ENCODE data around the gene POLRMT. TPM values are rescaled to one million over a fixed set of nuclear protein-coding genes. Genes with fewer than 3 reads are reported as not detected.
A peak's percentile ranks its signal among the peaks of the same experiment; 100 is the strongest.

The POLRMT gene
- total RNA-seq, 1 donor from 2014 or later, result 14.1 TPM

- H3K4me2 ChIP-seq, result peak overlapping the region; percentile 91
- H3K4me1 ChIP-seq, result peaks cover 7% of the 10 kb centered on the region
- H3K27ac ChIP-seq, result no peak overlapping the region
- H3K36me3 ChIP-seq, result no peaks in the 10 kb centered on the region
- H3K79me2 ChIP-seq (ENCODE audit: low read depth), result no peaks in the 10 kb centered on the region
- H3K4me1 Mint-ChIP-seq, result peaks cover 4% of the 10 kb centered on the region
- H3K27me3 ChIP-seq, result peaks cover 36% of the 10 kb centered on the region
- H2AFZ ChIP-seq (replicated peaks), result peak overlapping the region; percentile 54
- H4K20me1 ChIP-seq (ENCODE audit: low read depth), result peaks cover 26% of the 10 kb centered on the region
- no peak overlapping the region for H3K9ac ChIP-seq
- H3K4me3 ChIP-seq, result peak overlapping the region; percentile 93
- TF ChIP-seq EZH2phosphoT487 (IDR thresholded peaks at IDR 0.05) (no peak), EZH2 (IDR thresholded peaks at IDR 0.05) (no peak), CTCF (IDR thresholded peaks at IDR 0.05) (peak; percentile 55)
- peaks cover 10% of the 10 kb centered on the region for H3K27me3 Mint-ChIP-seq (ENCODE audit: insufficient read depth, low read depth)
- peak overlapping the region; percentile 98 for H3K27ac Mint-ChIP-seq
- no peaks in the 10 kb centered on the region for H3K36me3 Mint-ChIP-seq
- peak; percentile 99 for DNase-seq (ENCODE audit: low spot score)
- peaks cover 24% of the 10 kb centered on the region for H3F3A ChIP-seq (ENCODE audit: low read depth)
- no peaks in the 10 kb centered on the region for H3K9me3 ChIP-seq (ENCODE audit: low read depth)
- H3K9me3 Mint-ChIP-seq, result no peaks in the 10 kb centered on the region
- H3K4me3 Mint-ChIP-seq, result peak overlapping the region; percentile 95
Measured at GRCh38 chr19:680287-681028, 47.1 kb upstream of the POLRMT start.

- H3K27me3 ChIP-seq, result peaks cover 44% of the 10 kb centered on the region
- peak; percentile 76 for DNase-seq (ENCODE audit: low spot score)
- Mint-ChIP-seq H3K9me3 (no peaks in the 10 kb centered on the region), H3K4me3 (peak overlapping the region; percentile 84), H3K27me3 (ENCODE audit: insufficient read depth, low read depth) (peaks cover 14% of the 10 kb centered on the region), H3K27ac (no peak overlapping the region), H3K4me1 (peaks cover 9% of the 10 kb centered on the region), H3K36me3 (no peaks in the 10 kb centered on the region)
- H3K4me3 ChIP-seq, result peak overlapping the region; percentile 93
- H3K27ac ChIP-seq, result no peak overlapping the region
- peak overlapping the region; percentile 91 for H3K4me2 ChIP-seq
- TF ChIP-seq EZH2 (IDR thresholded peaks at IDR 0.05), result peak; percentile 35
- no peak for TF ChIP-seq EZH2phosphoT487 (IDR thresholded peaks at IDR 0.05)
- TF ChIP-seq CTCF (IDR thresholded peaks at IDR 0.05), result no peak
- no peak overlapping the region for H3K9ac ChIP-seq
- H4K20me1 ChIP-seq (ENCODE audit: low read depth), result peaks cover 26% of the 10 kb centered on the region
- no peak overlapping the region for H2AFZ ChIP-seq (replicated peaks)
- H3K4me1 ChIP-seq, result peaks cover 7% of the 10 kb centered on the region
- no peaks in the 10 kb centered on the region for H3K36me3 ChIP-seq
- peaks cover 27% of the 10 kb centered on the region for H3F3A ChIP-seq (ENCODE audit: low read depth)
- H3K9me3 ChIP-seq (ENCODE audit: low read depth), result no peaks in the 10 kb centered on the region
- no peaks in the 10 kb centered on the region for H3K79me2 ChIP-seq (ENCODE audit: low read depth)
Measured at GRCh38 chr19:679418-680286, 46.3 kb upstream of the POLRMT start.

DNA sequence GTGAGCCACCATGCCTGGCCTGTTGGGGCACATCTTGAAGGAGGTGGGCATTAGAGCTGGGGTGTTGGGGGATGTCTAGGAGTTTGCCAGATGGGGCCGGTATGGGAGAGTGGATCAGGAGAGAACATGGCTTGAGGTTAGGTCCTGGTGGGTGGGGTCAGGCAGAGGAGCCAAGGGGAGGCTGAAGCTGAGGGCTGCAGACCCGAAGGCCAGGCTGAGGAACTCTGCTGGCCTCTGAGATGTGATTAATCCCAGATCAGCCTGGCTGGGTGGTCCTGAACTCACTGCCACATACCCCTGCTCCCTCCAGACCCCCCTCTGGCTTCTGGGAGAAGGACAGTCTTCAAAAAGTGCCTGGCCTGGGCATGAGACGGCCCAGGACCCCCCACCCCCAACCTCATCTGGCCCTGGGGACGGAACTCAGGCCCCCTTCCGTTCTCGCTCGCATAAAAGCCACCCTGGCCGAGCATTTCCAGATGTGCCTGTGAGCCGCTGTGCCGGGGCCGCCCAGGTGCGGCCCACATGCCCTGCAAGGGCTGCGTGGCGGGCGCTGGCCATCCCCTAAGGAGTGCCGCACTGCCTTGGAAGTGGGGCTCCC, 45.6 kb upstream of the POLRMT start:
- no peak for TF ChIP-seq EZH2 (IDR thresholded peaks at IDR 0.05)
- TF ChIP-seq CTCF (IDR thresholded peaks at IDR 0.05), result no peak
- TF ChIP-seq EZH2phosphoT487 (IDR thresholded peaks at IDR 0.05), result no peak
- Mint-ChIP-seq H3K27ac (no peak overlapping the region), H3K9me3 (no peaks in the 10 kb centered on the region), H3K27me3 (ENCODE audit: insufficient read depth, low read depth) (peaks cover 14% of the 10 kb centered on the region), H3K4me1 (peaks cover 9% of the 10 kb centered on the region), H3K4me3 (peak overlapping the region; percentile 84), H3K36me3 (no peaks in the 10 kb centered on the region)
- Histone ChIP-seq H3K27me3 (peaks cover 46% of the 10 kb centered on the region), H3K4me2 (peak overlapping the region; percentile 91), H3F3A (ENCODE audit: low read depth) (peaks cover 27% of the 10 kb centered on the region), H3K9ac (no peak overlapping the region), H3K4me1 (peaks cover 7% of the 10 kb centered on the region), H3K4me3 (peak overlapping the region; percentile 93), H2AFZ (replicated peaks) (no peak overlapping the region), H3K36me3 (no peaks in the 10 kb centered on the region), H3K79me2 (ENCODE audit: low read depth) (no peaks in the 10 kb centered on the region), H3K9me3 (ENCODE audit: low read depth) (no peaks in the 10 kb centered on the region), H3K27ac (no peak overlapping the region), H4K20me1 (ENCODE audit: low read depth) (peaks cover 26% of the 10 kb centered on the region)
- no peak for DNase-seq (ENCODE audit: low spot score)

Measured in neural progenitor cell (in vitro differentiated cells).